ENCODE measurements around the gene ASAP2. TPM values are rescaled to one million over a fixed set of nuclear protein-coding genes. Genes with fewer than 3 reads are reported as not detected.
"Not testable (repeated sequence)": the region's sequence is repeated elsewhere in the genome, so short reads cannot be mapped to it uniquely, and the experiment has no call there.

The ASAP2 gene
- total RNA-seq, 2 experiments from 2014 or later, result 0.14 to 0.15 TPM

- Mint-ChIP-seq H3K36me3 (ENCODE audit: low read depth) (no peaks in the 10 kb centered on the region), H3K4me1 (ENCODE audit: low read depth) (no peaks in the 10 kb centered on the region), H3K27me3 (ENCODE audit: low read depth) (no peaks in the 10 kb centered on the region), H3K9me3 (no peaks in the 10 kb centered on the region), H3K27ac (no peak overlapping the region), H3K4me3 (no peak overlapping the region)
- CTCF ChIA-PET, result no interaction called here
- DNase-seq, result no peak
- intact Hi-C loops (cut with micrococcal nuclease), result no loop called here
Observed at GRCh38 chr2:9390151-9390850, 183.7 kb downstream of the ASAP2 start.

- Mint-ChIP-seq H3K4me1 (ENCODE audit: low read depth) (no peaks in the 10 kb centered on the region), H3K27me3 (ENCODE audit: low read depth) (no peaks in the 10 kb centered on the region), H3K36me3 (ENCODE audit: low read depth) (no peaks in the 10 kb centered on the region), H3K4me3 (no peak overlapping the region), H3K9me3 (no peaks in the 10 kb centered on the region), H3K27ac (no peak overlapping the region)
- intact Hi-C loops (cut with micrococcal nuclease), result no loop called here
- DNase-seq, result no peak
- CTCF ChIA-PET, result no interaction called here
Observed at GRCh38 chr2:9390991-9391390, 184.4 kb downstream of the ASAP2 start.

- no peak for DNase-seq
- intact Hi-C loops (cut with micrococcal nuclease), result no loop called here
- no peak overlapping the region for H3K4me3 Mint-ChIP-seq
- H3K27ac Mint-ChIP-seq, result no peak overlapping the region
- H3K36me3 Mint-ChIP-seq (ENCODE audit: low read depth), result no peaks in the 10 kb centered on the region
- no peaks in the 10 kb centered on the region for H3K9me3 Mint-ChIP-seq
- CTCF ChIA-PET, result no interaction called here
- H3K4me1 Mint-ChIP-seq (ENCODE audit: low read depth), result no peaks in the 10 kb centered on the region
- no peaks in the 10 kb centered on the region for H3K27me3 Mint-ChIP-seq (ENCODE audit: low read depth)
Observed at GRCh38 chr2:9391961-9392720, 185.5 kb downstream of the ASAP2 start.

GRCh38 chr2:9392898-9393765 lies 186.5 kb downstream of the ASAP2 start:
- no peaks in the 10 kb centered on the region for H3K27me3 Mint-ChIP-seq (ENCODE audit: low read depth)
- CTCF ChIA-PET, result no interaction called here
- H3K4me3 Mint-ChIP-seq, result no peak overlapping the region
- no peaks in the 10 kb centered on the region for H3K4me1 Mint-ChIP-seq (ENCODE audit: low read depth)
- no peaks in the 10 kb centered on the region for H3K36me3 Mint-ChIP-seq (ENCODE audit: low read depth)
- H3K27ac Mint-ChIP-seq, result no peak overlapping the region
- no peaks in the 10 kb centered on the region for H3K9me3 Mint-ChIP-seq
- intact Hi-C loops (cut with micrococcal nuclease), result no loop called here
- DNase-seq, result no peak

- H3K36me3 Mint-ChIP-seq (ENCODE audit: low read depth), result no peaks in the 10 kb centered on the region
- H3K27ac Mint-ChIP-seq, result no peak overlapping the region
- H3K27me3 Mint-ChIP-seq (ENCODE audit: low read depth), result no peaks in the 10 kb centered on the region
- H3K9me3 Mint-ChIP-seq, result no peaks in the 10 kb centered on the region
- no peaks in the 10 kb centered on the region for H3K4me1 Mint-ChIP-seq (ENCODE audit: low read depth)
- DNase-seq, result no peak
- intact Hi-C loops (cut with micrococcal nuclease), result no loop called here
- no peak overlapping the region for H3K4me3 Mint-ChIP-seq
- CTCF ChIA-PET, result no interaction called here
Observed at GRCh38 chr2:9394816-9395215, 188.2 kb downstream of the ASAP2 start.

GRCh38 chr2:9397201-9397600 lies 190.6 kb downstream of the ASAP2 start:
- intact Hi-C loops (cut with micrococcal nuclease), result no loop called here
- no peaks in the 10 kb centered on the region for H3K36me3 Mint-ChIP-seq (ENCODE audit: low read depth)
- H3K27ac Mint-ChIP-seq, result no peak overlapping the region
- no peak overlapping the region for H3K4me3 Mint-ChIP-seq
- no peaks in the 10 kb centered on the region for H3K27me3 Mint-ChIP-seq (ENCODE audit: low read depth)
- no peaks in the 10 kb centered on the region for H3K9me3 Mint-ChIP-seq
- CTCF ChIA-PET, result no interaction called here
- H3K4me1 Mint-ChIP-seq (ENCODE audit: low read depth), result no peaks in the 10 kb centered on the region
- no peak for DNase-seq

- DNase-seq; H3K36me3 Mint-ChIP-seq (ENCODE audit: low read depth); H3K4me3 Mint-ChIP-seq; H3K27ac Mint-ChIP-seq; H3K27me3 Mint-ChIP-seq (ENCODE audit: low read depth); H3K9me3 Mint-ChIP-seq; intact Hi-C loops (cut with micrococcal nuclease); CTCF ChIA-PET; H3K4me1 Mint-ChIP-seq (ENCODE audit: low read depth): not testable (repeated sequence)
Observed at GRCh38 chr2:9398251-9398650, 191.6 kb downstream of the ASAP2 start.

- Mint-ChIP-seq H3K4me3 (no peak overlapping the region), H3K27ac (no peak overlapping the region), H3K27me3 (ENCODE audit: low read depth) (no peaks in the 10 kb centered on the region), H3K4me1 (ENCODE audit: low read depth) (no peaks in the 10 kb centered on the region), H3K9me3 (no peaks in the 10 kb centered on the region), H3K36me3 (ENCODE audit: low read depth) (no peaks in the 10 kb centered on the region)
- DNase-seq, result no peak
- intact Hi-C loops (cut with micrococcal nuclease), result no loop called here
- CTCF ChIA-PET, result no interaction called here
Observed at GRCh38 chr2:9398881-9399780, 192.5 kb downstream of the ASAP2 start.

- no peak for DNase-seq
- Mint-ChIP-seq H3K4me3 (no peak overlapping the region), H3K4me1 (ENCODE audit: low read depth) (no peaks in the 10 kb centered on the region), H3K27me3 (ENCODE audit: low read depth) (no peaks in the 10 kb centered on the region), H3K27ac (no peak overlapping the region), H3K9me3 (no peaks in the 10 kb centered on the region), H3K36me3 (ENCODE audit: low read depth) (no peaks in the 10 kb centered on the region)
- CTCF ChIA-PET, result no interaction called here
- intact Hi-C loops (cut with micrococcal nuclease), result no loop called here
Observed at GRCh38 chr2:9400268-9401058, 193.9 kb downstream of the ASAP2 start.

- Mint-ChIP-seq H3K27me3 (ENCODE audit: low read depth) (no peaks in the 10 kb centered on the region), H3K4me3 (no peak overlapping the region), H3K27ac (no peak overlapping the region), H3K36me3 (ENCODE audit: low read depth) (no peaks in the 10 kb centered on the region), H3K4me1 (ENCODE audit: low read depth) (no peaks in the 10 kb centered on the region), H3K9me3 (no peaks in the 10 kb centered on the region)
- CTCF ChIA-PET, result interaction anchor here (0.8 kb wide), 1 partner anchor 46 kb away, joined by 3 read pairs; no protein-coding TSS in a partner anchor
- DNase-seq, result no peak
- intact Hi-C loops (cut with micrococcal nuclease), result no loop called here
Observed at GRCh38 chr2:9401059-9401547, 194.5 kb downstream of the ASAP2 start.

GRCh38 chr2:9401646-9402371 lies 195.2 kb downstream of the ASAP2 start:
- Mint-ChIP-seq H3K27me3 (ENCODE audit: low read depth) (no peaks in the 10 kb centered on the region), H3K4me3 (no peak overlapping the region), H3K27ac (no peak overlapping the region), H3K9me3 (no peaks in the 10 kb centered on the region), H3K36me3 (ENCODE audit: low read depth) (no peaks in the 10 kb centered on the region), H3K4me1 (ENCODE audit: low read depth) (no peaks in the 10 kb centered on the region)
- no peak for DNase-seq
- CTCF ChIA-PET, result interaction anchor here (0.8 kb wide), 1 partner anchor 45 kb away, joined by 3 read pairs; no protein-coding TSS in a partner anchor
- intact Hi-C loops (cut with micrococcal nuclease), result no loop called here
